Measurements from ENCODE around the gene MECR.
"Not testable (repeated sequence)": the region's sequence is repeated elsewhere in the genome, so short reads cannot be mapped to it uniquely, and the experiment has no call there.

The MECR gene

GRCh38 chr1:29235955-29236711 is 5.4 kb upstream of the MECR start, which contains the start of gene PTPRU:
PTPRU (plus strand) TSS chr1:29236522; CDS start chr1:29236645, 123 bp downstream.
- peak; percentile 81 for DNase-seq

- DNase-seq, result not testable (repeated sequence)
These were observed 4.1 kb upstream of the MECR start for GRCh38 chr1:29234881-29235280.

GRCh38 chr1:29234471-29234870 is 3.7 kb upstream of the MECR start:
- no peak for DNase-seq

GRCh38 chr1:29233693-29234092 is 3.0 kb upstream of the MECR start:
- DNase-seq, result no peak

- DNase-seq, result no peak
These were observed 1.7 kb upstream of the MECR start for GRCh38 chr1:29232387-29232786.

- no peak for DNase-seq
These were observed 556 bp downstream of the MECR start for GRCh38 chr1:29230204-29230552.

GRCh38 chr1:29227511-29227910 is 3.2 kb downstream of the MECR start:
- DNase-seq, result no peak

- DNase-seq, result no peak
These were observed 5.4 kb downstream of the MECR start for GRCh38 chr1:29225361-29225760.

GRCh38 chr1:29224356-29224837 is 6.3 kb downstream of the MECR start:
- DNase-seq, result peak; percentile 63

- DNase-seq, result no peak
These were observed 7.2 kb downstream of the MECR start for GRCh38 chr1:29223521-29223920.

- no peak for DNase-seq
These were observed 8.0 kb downstream of the MECR start for GRCh38 chr1:29222686-29223085.

GRCh38 chr1:29222260-29222659 is 8.5 kb downstream of the MECR start:
- DNase-seq, result not testable (repeated sequence)

GRCh38 chr1:29221296-29221695 is 9.4 kb downstream of the MECR start:
- no peak for DNase-seq

- DNase-seq, result no peak
These were observed 12.5 kb downstream of the MECR start for GRCh38 chr1:29218223-29218622.

- no peak for DNase-seq
These were observed 13.1 kb downstream of the MECR start for GRCh38 chr1:29217633-29218032.

GRCh38 chr1:29213055-29213454 is 17.7 kb downstream of the MECR start:
- no peak for DNase-seq

GRCh38 chr1:29211086-29212030 is 19.4 kb downstream of the MECR start:
- DNase-seq, result no peak

GRCh38 chr1:29210278-29211085 is 20.3 kb downstream of the MECR start:
- no peak for DNase-seq

GRCh38 chr1:29209173-29209572 is 21.6 kb downstream of the MECR start:
- DNase-seq, result no peak

GRCh38 chr1:29208442-29208841 is 22.3 kb downstream of the MECR start:
- peak; percentile 47 for DNase-seq

- DNase-seq, result peak; percentile 99
These were observed 28.0 kb downstream of the MECR start for GRCh38 chr1:29202584-29203340.

- peak; percentile 54 for DNase-seq
These were observed 28.7 kb downstream of the MECR start for GRCh38 chr1:29202053-29202452.

Measured in hematopoietic multipotent progenitor cell treated with erythropoietin and hydrocortisone succinate and interleukin-3 and kit ligand, for 6 days (in vitro differentiated cells).